CD4-positive, alpha-beta T cell (primary cell): Measurements from ENCODE around the gene RAPSN. TPM values are rescaled to one million over a fixed set of nuclear protein-coding genes. Genes with fewer than 3 reads are reported as not detected.

Source experiments
- ATAC-seq: fragments of 200-7000 bp; cut with Tn5 transposase; one replicate; pipeline ENCODE4 v1.10.0; 2022; ENCODE audit warnings: mild to moderate bottlenecking; ENCODE audit not compliant: poor library complexity
- CTCF ChIA-PET: fragments of 350-600 bp; sonication (Branson Sonifier 250); formaldehyde crosslinking; loops from one replicate; lab custom pipeline; 2021; ENCODE audit warnings: antibody characterized with exemption, inconsistent platforms; lab: Charles Lee
- POLR2A ChIA-PET: fragments of 350-600 bp; sonication (Branson Sonifier 250); formaldehyde crosslinking; loops from one replicate; lab custom pipeline; 2021; ENCODE audit warnings: antibody characterized with exemption, inconsistent platforms; lab: Charles Lee
- DNase-seq, 14 experiments: peaks; one replicate each; pipeline ENCODE4 v3.0.0-alpha.2; 2013 to 2020; ENCODE audit warnings: mixed read lengths in 2 of 14
- H3K27ac ChIP-seq, 2 donors: one replicate each; pipeline versions ENCODE4 v1.5.1 to v1.7.0; 2013; ENCODE audit warnings: low read length in 2 of 2, low read depth in 1 of 2, mild to moderate bottlenecking in 1 of 2
- H3K27me3 ChIP-seq, 2 experiments: 1 replicate in 1 of 2; 2 replicates in 1 of 2; pipeline versions ENCODE4 v1.6.1 to v1.7.0; 2013; ENCODE audit warnings: low read length in 2 of 2, control low read depth in 1 of 2, mild to moderate bottlenecking in 1 of 2, moderate library complexity in 1 of 2; ENCODE audit not compliant: insufficient read depth in 2 of 2, control insufficient read depth in 1 of 2
- H3K36me3 ChIP-seq: one replicate; pipeline ENCODE4 v1.6.1; 2013; ENCODE audit warnings: low read length, control low read depth; ENCODE audit not compliant: insufficient read depth
- H3K4me1 ChIP-seq: one replicate; pipeline ENCODE4 v1.6.1; 2013; ENCODE audit warnings: low read length, control low read depth; ENCODE audit not compliant: insufficient read depth
- H3K4me3 ChIP-seq: one replicate; pipeline ENCODE4 v1.5.1; 2013; ENCODE audit warnings: mild to moderate bottlenecking, low read length, moderate library complexity
- H3K9me3 ChIP-seq, 2 experiments: 1 replicate in 1 of 2; 2 replicates in 1 of 2; pipeline versions ENCODE4 v1.6.1 to v1.7.0; 2013; ENCODE audit warnings: low read length in 2 of 2, mild to moderate bottlenecking in 2 of 2, control low read depth in 1 of 2, moderate library complexity in 1 of 2; ENCODE audit not compliant: control insufficient read depth in 1 of 2, insufficient read depth in 1 of 2
- H3K27ac Mint-ChIP-seq: one replicate; pipeline ENCODE4 v1.8.0; 2020; ENCODE audit warnings: mixed read lengths
- H3K27me3 Mint-ChIP-seq: one replicate; pipeline ENCODE4 v1.8.0; 2021; ENCODE audit warnings: mixed read lengths
- H3K36me3 Mint-ChIP-seq: one replicate; pipeline ENCODE4 v1.8.0; 2021; ENCODE audit warnings: low read depth, mixed read lengths
- H3K4me1 Mint-ChIP-seq: one replicate; pipeline ENCODE4 v1.8.0; 2021; ENCODE audit warnings: low read depth, mixed read lengths
- H3K4me3 Mint-ChIP-seq: one replicate; pipeline ENCODE4 v1.8.0; 2020; ENCODE audit warnings: mild to moderate bottlenecking, mixed read lengths
- H3K9me3 Mint-ChIP-seq: one replicate; pipeline ENCODE4 v1.8.0; 2020; ENCODE audit warnings: mixed read lengths
- intact Hi-C, 2 experiments: fragments of 100-400 bp; cut with DNase I in 1 of 2; cut with micrococcal nuclease in 1 of 2; formaldehyde crosslinking; loops; one replicate each; pipeline versions ENCODE4 v1.15.1 to v1.9.0; 2023 to 2025; cut with DNase I, micrococcal nuclease
- total RNA-seq, 174 experiments: library from RNA in 2 of 174; stranded (reverse) in 2 of 174; gene quantifications; one replicate each; pipeline ENCODE4 v1.2.3 and lab custom pipeline; 2021 to 2026
- TF ChIP-seq, protein P1 (sequence below): fragments of 200-600 bp; IDR thresholded peaks from one replicate; pipeline ENCODE4 v1.8.0; 2022; ENCODE audit warnings: antibody characterized with exemption, mild to moderate bottlenecking

The RAPSN gene
- total RNA-seq, 2 experiments from 2014 or later, result 0.56 to 0.85 TPM

DNA sequence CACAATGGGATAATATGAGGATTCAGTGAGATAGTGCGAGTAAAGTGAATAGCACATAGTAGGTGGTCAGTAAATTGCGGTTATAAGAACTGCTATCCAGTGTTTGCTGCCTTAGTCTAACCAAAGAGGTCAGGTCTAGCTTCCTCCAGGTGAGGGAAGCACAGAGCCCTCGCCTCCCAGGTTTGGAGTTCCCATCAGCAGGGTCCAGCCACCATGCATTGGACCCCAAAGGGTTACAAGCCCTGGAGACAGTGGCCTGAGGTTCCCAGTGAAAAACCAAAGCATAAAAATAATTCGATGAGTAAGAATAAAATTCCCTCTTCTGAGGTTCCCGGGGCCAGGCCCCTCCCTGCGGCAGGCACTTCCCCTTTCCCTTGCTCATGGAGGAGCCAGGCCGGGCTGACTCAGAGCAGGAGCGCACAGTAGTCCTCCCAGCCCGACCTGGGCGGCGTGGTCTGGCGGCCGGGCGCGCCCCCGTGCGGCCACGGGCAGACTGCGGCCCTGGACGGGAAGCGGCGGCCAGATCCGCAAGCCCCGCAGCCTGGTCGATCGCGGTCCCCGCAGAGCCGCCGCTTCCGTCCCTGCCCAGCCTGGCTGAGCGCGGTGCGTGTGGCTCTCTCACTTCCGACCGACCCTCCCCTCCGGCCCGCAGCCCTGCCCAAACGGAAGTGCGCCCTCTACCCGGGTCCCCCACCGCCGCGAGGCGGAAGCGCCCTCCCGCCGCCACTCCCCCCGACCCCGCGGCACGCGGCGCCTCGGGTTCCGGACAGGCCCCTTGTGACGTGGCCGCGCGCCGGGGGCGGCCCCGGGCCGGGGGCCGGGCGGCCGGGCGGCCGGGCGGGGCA lies 41.0 kb downstream of the RAPSN start, which contains the start of gene SLC39A13:
TSS of gene SLC39A13 (plus strand) at position 845 of the 845 bp plus-strand sequence. CDS start 1,505 bp downstream, outside the sequence.
- H3K27me3 Mint-ChIP-seq, result no peaks in the 10 kb centered on the region
- Histone ChIP-seq H3K27ac (peak within 1 kb of the TSS; percentile 84 to 88), H3K4me1 (peaks cover 40% of the 10 kb centered on the region), H3K27me3 (no peaks in the 10 kb centered on the region), H3K36me3 (no peaks in the 10 kb centered on the region), H3K9me3 (no peaks in the 10 kb centered on the region), H3K4me3 (peak within 1 kb of the TSS; percentile 74)
- peaks cover 17% of the 10 kb centered on the region for H3K36me3 Mint-ChIP-seq
- intact Hi-C loops, result loop anchor here (1.0 to 10.0 kb wide), 5 partner anchors 34 to 473 kb away; partner anchors contain the start of genes ARFGAP2 (in 1 of the 2), CSTPP1 (in 1 of the 2), FNBP4 (in 1 of the 2) and MADD (in 1 of the 2)
- H3K27ac Mint-ChIP-seq, result peak within 1 kb of the TSS; percentile 95
- DNase-seq (peak; percentile 78 to 95 (median 89)), ATAC-seq (peak; percentile 86)
- no peaks in the 10 kb centered on the region for H3K9me3 Mint-ChIP-seq
- TF ChIP-seq, protein P1, sequence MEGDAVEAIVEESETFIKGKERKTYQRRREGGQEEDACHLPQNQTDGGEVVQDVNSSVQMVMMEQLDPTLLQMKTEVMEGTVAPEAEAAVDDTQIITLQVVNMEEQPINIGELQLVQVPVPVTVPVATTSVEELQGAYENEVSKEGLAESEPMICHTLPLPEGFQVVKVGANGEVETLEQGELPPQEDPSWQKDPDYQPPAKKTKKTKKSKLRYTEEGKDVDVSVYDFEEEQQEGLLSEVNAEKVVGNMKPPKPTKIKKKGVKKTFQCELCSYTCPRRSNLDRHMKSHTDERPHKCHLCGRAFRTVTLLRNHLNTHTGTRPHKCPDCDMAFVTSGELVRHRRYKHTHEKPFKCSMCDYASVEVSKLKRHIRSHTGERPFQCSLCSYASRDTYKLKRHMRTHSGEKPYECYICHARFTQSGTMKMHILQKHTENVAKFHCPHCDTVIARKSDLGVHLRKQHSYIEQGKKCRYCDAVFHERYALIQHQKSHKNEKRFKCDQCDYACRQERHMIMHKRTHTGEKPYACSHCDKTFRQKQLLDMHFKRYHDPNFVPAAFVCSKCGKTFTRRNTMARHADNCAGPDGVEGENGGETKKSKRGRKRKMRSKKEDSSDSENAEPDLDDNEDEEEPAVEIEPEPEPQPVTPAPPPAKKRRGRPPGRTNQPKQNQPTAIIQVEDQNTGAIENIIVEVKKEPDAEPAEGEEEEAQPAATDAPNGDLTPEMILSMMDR, result peak; percentile 84
- ChIA-PET CTCF (interaction anchor here (0.6 to 1.7 kb wide), 2 partner anchors 7 to 34 kb away, joined by 3 to 13 read pairs; no protein-coding TSS in a partner anchor), POLR2A (interaction anchor here (0.7 to 2.6 kb wide), 10 partner anchors 8 to 193 kb away, joined by 3 to 14 read pairs (median 4); partner anchors contain the start of genes DDB2 and PSMC3)
- H3K4me1 Mint-ChIP-seq, result peaks cover 17% of the 10 kb centered on the region
- H3K4me3 Mint-ChIP-seq, result peak within 1 kb of the TSS; percentile 99

DNA sequence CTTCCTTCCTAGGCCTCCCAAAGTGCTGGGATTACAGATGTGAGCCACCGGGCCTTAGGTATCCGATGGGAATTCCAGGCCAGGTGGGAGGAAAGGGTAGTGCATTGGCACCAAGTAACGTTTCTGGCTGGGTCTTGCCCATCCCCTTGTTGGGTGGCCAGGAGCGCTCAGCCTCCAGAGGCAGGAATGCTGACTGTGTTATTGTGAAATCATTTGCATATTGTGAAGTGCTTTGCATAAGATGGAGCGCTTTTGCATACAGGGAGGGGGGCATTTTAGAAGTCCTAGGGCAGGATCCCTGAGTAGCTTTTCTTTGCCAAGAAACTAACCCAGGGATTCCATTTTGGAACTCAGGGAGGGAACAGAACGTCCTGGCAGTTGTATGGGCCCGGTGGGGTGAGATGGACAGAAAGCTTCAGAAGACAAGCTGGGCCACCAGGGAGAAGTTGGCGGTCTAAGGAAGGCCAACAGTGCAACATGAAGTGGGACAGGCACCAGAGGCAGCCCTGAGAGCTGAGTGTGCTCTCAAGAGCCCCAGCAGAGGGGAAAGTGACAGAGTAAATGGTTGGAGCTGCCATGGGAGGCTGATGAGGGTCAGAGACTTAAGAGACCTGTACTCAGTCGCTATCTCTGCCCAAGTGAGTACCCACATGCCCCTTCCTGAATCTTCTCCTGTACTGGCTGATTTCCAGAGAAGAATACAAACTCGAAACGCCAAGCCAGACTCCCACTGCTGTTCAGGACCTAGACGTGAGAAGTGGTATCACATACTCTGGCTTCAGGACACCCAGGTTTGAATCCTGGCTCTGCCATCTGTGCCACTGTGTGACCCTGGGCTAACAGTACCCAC lies 41.8 kb downstream of the RAPSN start:
- Histone ChIP-seq H3K27me3 (no peaks in the 10 kb centered on the region), H3K9me3 (no peaks in the 10 kb centered on the region), H3K4me3 (peak overlapping the region; percentile 60), H3K36me3 (no peaks in the 10 kb centered on the region), H3K4me1 (peaks cover 38% of the 10 kb centered on the region), H3K27ac (peak overlapping the region; percentile 52 to 88)
- Mint-ChIP-seq H3K36me3 (peaks cover 17% of the 10 kb centered on the region), H3K9me3 (no peaks in the 10 kb centered on the region), H3K27ac (peak overlapping the region; percentile 95), H3K4me1 (peaks cover 17% of the 10 kb centered on the region), H3K27me3 (no peaks in the 10 kb centered on the region), H3K4me3 (peak overlapping the region; percentile 91)
- DNase-seq (peak in 2 of 14 experiments; percentile 8 to 35), ATAC-seq (no peak)
- TF ChIP-seq, protein P1, result no peak
- CTCF ChIA-PET, result interaction anchor here (1.7 kb wide), 1 partner anchor 33 kb away, joined by 13 read pairs; no protein-coding TSS in a partner anchor
- intact Hi-C loops, result loop anchor here in 1 of 2 experiments (5.0 to 10.0 kb wide), 4 partner anchors 135 to 472 kb away; partner anchors contain the start of genes ARFGAP2, CSTPP1, FNBP4 and MADD
- POLR2A ChIA-PET, result interaction anchor here (0.9 to 1.0 kb wide), 3 partner anchors 13 to 47 kb away, joined by 3 to 5 read pairs (median 3); no protein-coding TSS in a partner anchor
